Kidney glomerular epithelial cell (primary cell): ENCODE results near the gene KRT31.
"Not testable (repeated sequence)": the region's sequence is repeated elsewhere in the genome, so short reads cannot be mapped to it uniquely, and the experiment has no call there.

Experiments
- DNase-seq: peaks from one replicate; lab custom pipeline; 2025; lab: John Stamatoyannopoulos, UW

Gene KRT31

GRCh38 chr17:41417576-41418015 is 20.2 kb upstream of the KRT31 start:
- DNase-seq, result no peak

GRCh38 chr17:41417127-41417526 is 19.7 kb upstream of the KRT31 start:
- no peak for DNase-seq

GRCh38 chr17:41416479-41416878 is 19.1 kb upstream of the KRT31 start:
- peak; percentile 40 for DNase-seq

GRCh38 chr17:41415833-41416335 is 18.5 kb upstream of the KRT31 start:
- peak; percentile 89 for DNase-seq

GRCh38 chr17:41415411-41415810 is 18.0 kb upstream of the KRT31 start:
- no peak for DNase-seq

- peak; percentile 67 for DNase-seq
Measured at GRCh38 chr17:41413982-41414381, 16.6 kb upstream of the KRT31 start.

- DNase-seq, result no peak
Measured at GRCh38 chr17:41413353-41413957, 16.0 kb upstream of the KRT31 start.

- DNase-seq, result no peak
Measured at GRCh38 chr17:41411072-41411840, 13.8 kb upstream of the KRT31 start.

- DNase-seq, result no peak
Measured at GRCh38 chr17:41407226-41407625, 9.8 kb upstream of the KRT31 start.

GRCh38 chr17:41406205-41406604 is 8.8 kb upstream of the KRT31 start:
- DNase-seq, result peak; percentile 70

- DNase-seq, result peak; percentile 95
Measured at GRCh38 chr17:41404024-41404671, 6.7 kb upstream of the KRT31 start.

GRCh38 chr17:41403404-41404023 is 6.1 kb upstream of the KRT31 start:
- DNase-seq, result no peak

- peak; percentile 20 for DNase-seq
Measured at GRCh38 chr17:41402161-41402560, 4.8 kb upstream of the KRT31 start.

GRCh38 chr17:41396340-41396739 is 1.1 kb downstream of the KRT31 start:
- no peak for DNase-seq

GRCh38 chr17:41395611-41396010 is 1.8 kb downstream of the KRT31 start:
- DNase-seq, result no peak

- not testable (repeated sequence) for DNase-seq
Measured at GRCh38 chr17:41395044-41395443, 2.4 kb downstream of the KRT31 start.

- DNase-seq, result peak; percentile 7
Measured at GRCh38 chr17:41394254-41394996, 3.0 kb downstream of the KRT31 start.

GRCh38 chr17:41393826-41394225 is 3.6 kb downstream of the KRT31 start:
- no peak for DNase-seq

GRCh38 chr17:41393294-41393693 is 4.1 kb downstream of the KRT31 start:
- DNase-seq, result no peak

- DNase-seq, result peak; percentile 47
Measured at GRCh38 chr17:41392278-41392677, 5.1 kb downstream of the KRT31 start.

GRCh38 chr17:41391535-41391934 is 5.9 kb downstream of the KRT31 start:
- no peak for DNase-seq
